NCI-H2029 treated with DMSO at 0.1 percent for 48 hours (cell line): ENCODE results near the gene SHISA9.

ENCODE experiments used
- DNase-seq: peaks from one replicate; lab custom pipeline; 2025; lab: John Stamatoyannopoulos, UW

Gene SHISA9

GRCh38 chr16:13070268-13070667, 168.9 kb downstream of the SHISA9 start:
- DNase-seq, result no peak

GRCh38 chr16:13076878-13077277, 175.5 kb downstream of the SHISA9 start:
- DNase-seq, result no peak

- no peak for DNase-seq
These were observed 176.4 kb downstream of the SHISA9 start for GRCh38 chr16:13077816-13078215.

- no peak for DNase-seq
These were observed 179.1 kb downstream of the SHISA9 start for GRCh38 chr16:13080531-13080930.

- DNase-seq, result no peak
These were observed 180.5 kb downstream of the SHISA9 start for GRCh38 chr16:13081825-13082331.

- DNase-seq, result no peak
These were observed 182.3 kb downstream of the SHISA9 start for GRCh38 chr16:13083681-13084080.

- DNase-seq, result no peak
These were observed 182.9 kb downstream of the SHISA9 start for GRCh38 chr16:13084331-13084730.

GRCh38 chr16:13093661-13094060, 192.3 kb downstream of the SHISA9 start:
- no peak for DNase-seq

- DNase-seq, result no peak
These were observed 193.7 kb downstream of the SHISA9 start for GRCh38 chr16:13095061-13095460.

- no peak for DNase-seq
These were observed 197.1 kb downstream of the SHISA9 start for GRCh38 chr16:13098536-13098935.

- no peak for DNase-seq
These were observed 198.4 kb downstream of the SHISA9 start for GRCh38 chr16:13099822-13100221.

GRCh38 chr16:13100970-13101369, 199.6 kb downstream of the SHISA9 start:
- DNase-seq, result no peak

GRCh38 chr16:13101828-13102227, 200.4 kb downstream of the SHISA9 start:
- no peak for DNase-seq

- no peak for DNase-seq
These were observed 201.0 kb downstream of the SHISA9 start for GRCh38 chr16:13102401-13102800.

- no peak for DNase-seq
These were observed 202.6 kb downstream of the SHISA9 start for GRCh38 chr16:13103831-13104530.

GRCh38 chr16:13104772-13105171, 203.4 kb downstream of the SHISA9 start:
- DNase-seq, result no peak

GRCh38 chr16:13105427-13105826, 204.0 kb downstream of the SHISA9 start:
- DNase-seq, result no peak

GRCh38 chr16:13106464-13106863, 205.1 kb downstream of the SHISA9 start:
- DNase-seq, result no peak

- no peak for DNase-seq
These were observed 206.7 kb downstream of the SHISA9 start for GRCh38 chr16:13108126-13108525.

- DNase-seq, result no peak
These were observed 207.8 kb downstream of the SHISA9 start for GRCh38 chr16:13109171-13109570.

- no peak for DNase-seq
These were observed 208.9 kb downstream of the SHISA9 start for GRCh38 chr16:13110124-13110796.

- DNase-seq, result no peak
These were observed 210.3 kb downstream of the SHISA9 start for GRCh38 chr16:13111747-13112146.

GRCh38 chr16:13113741-13114140, 212.3 kb downstream of the SHISA9 start:
- no peak for DNase-seq

GRCh38 chr16:13118091-13118490, 216.7 kb downstream of the SHISA9 start:
- no peak for DNase-seq
